Activated T-cell treated with anti-CD3 and anti-CD28 coated beads for 4 hours (primary cell): ENCODE measurements around the gene TGFBR2.

Source experiments
- DNase-seq: peaks from one replicate; pipeline ENCODE4 v3.0.0-alpha.2; 2020

The TGFBR2 gene

DNA sequence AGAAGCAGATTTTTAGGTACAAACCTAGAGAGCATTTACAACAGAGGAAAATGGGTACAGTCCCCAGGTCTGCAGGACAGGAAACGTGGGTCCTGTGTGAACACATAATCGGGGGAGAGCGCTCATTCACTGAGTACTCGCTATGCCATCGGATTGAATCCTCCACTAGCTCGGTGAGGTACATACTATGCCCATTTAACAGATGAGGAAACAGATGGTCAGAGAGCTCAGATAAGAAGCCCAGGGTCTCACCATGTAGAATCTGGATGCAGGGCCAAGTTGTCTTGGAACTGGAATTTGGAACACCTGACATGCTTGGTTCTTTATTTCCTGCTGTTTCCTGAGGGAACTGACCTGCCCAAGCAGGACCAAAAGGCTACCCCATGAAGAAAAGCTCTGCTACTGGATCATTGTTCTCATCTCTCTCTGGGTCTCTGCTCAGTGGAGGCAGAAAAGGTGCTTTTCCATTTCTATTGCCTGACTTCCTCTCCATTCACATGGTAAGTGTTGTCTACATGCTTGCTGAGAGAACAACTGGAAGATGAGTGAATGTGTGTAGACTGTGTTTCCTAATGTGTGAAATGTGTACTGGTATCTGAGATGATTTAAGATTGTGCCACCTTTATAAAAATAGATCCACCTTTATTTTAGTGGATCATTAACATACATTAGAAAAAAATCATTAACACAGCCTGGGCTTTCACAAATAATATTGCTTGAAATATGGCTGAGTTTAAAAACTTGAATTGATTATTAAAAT lies 89.1 kb downstream of the TGFBR2 start:
- DNase-seq, result no peak

DNA sequence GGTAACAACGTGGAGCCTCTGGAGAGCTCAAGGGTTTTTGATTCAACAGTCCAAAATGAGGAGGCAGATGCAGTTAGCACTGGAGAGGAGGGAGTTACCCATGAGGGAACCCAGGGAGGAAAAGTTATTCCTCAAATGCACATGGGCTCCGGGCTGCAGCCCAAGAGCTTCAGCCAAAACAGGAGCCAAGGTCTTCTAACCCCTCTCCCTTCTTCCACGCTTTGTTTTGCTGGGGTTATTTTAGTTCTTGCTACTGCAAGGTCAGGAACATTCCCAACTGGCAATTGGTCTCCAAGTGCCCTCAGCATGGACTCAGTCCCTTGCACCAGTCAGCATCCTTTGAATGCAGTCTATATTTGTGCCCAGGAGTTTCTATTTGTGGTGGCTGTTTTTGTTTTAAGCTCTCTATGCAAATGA lies 90.0 kb downstream of the TGFBR2 start:
- no peak for DNase-seq

DNA sequence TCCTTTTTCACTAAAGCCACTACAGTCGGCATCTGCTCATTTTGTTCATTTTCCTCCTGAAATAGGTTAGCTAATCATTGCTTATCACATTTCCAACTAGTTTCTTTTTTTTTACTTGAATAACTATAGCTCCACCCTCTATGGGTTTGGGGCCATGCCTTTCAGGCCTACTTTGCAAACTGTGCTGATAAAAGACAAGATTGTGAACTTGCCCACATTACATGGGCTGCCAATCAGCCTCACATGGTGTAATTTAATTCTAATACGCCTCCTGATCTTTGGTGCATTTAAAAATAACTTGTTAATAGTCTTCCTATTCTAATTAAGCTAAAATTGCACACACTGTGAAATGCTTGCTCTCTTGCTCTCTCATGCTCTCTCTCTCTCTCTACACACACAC lies 90.5 kb downstream of the TGFBR2 start:
- no peak for DNase-seq

DNA sequence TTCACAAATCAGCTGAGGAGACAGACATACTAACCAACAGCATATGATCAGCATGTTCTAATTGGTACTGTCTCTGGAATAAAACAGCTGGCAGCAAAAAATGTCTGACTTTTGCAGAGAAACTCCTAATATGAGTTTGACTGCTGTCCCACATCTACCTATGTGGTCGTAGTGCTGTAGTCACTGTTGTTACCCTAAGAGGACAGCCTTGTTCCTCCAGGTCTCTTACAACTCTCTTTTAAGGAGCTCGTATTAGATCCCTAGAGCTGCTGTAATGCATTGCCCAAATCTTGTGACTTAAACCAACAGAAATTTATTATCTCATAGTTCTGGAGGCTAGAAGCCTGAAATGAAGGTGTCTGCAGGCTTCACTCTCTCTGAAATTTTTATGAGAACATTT lies 92.1 kb downstream of the TGFBR2 start:
- DNase-seq, result no peak

DNA sequence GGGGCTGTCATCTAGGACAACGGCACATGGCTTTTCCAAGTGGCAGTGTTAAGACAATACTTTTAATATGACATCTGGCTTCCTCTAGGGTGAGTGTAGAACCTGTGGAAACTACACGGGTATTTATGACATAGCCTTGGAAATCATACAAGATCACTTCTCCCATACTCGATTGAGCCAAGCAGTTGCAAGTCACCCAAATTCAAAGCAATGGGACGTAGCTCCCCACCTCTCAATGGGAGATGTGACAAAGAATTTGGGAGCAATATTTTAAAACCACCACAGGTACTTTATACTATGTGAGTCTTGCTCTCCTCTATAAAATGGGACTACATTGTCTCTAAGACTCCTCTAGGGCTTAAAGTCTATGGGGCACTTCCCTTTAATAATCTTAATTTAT lies 93.5 kb downstream of the TGFBR2 start:
- no peak for DNase-seq

DNA sequence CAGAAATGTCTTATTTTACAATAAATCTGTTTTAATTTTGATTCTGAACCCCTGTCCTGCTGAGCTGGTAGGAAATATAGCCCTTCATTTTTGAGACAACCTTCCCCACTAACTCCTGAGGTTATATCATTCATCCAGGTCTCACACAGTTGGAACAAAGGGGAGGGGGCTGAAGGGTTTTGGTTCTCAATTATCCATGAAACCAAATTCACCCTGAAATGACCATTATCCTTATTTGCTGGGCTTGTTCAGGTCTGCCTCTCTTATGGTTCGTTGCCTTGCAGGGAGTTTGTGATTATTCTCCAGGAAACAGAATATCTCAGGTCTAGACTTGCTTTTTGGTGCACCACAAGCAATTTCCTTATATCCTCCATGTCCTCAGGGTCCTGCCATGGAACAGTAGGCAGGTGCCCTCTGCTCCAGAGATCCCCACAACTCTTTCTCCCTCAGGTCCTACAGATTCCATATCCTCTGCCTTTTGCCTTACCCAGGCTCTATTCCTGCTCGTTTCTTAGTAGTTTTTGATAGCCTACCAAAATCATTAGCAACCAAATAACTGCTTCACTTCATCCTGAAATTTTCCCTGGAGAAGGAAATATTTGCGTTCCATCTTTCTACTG lies 94.4 kb downstream of the TGFBR2 start:
- DNase-seq, result no peak

DNA sequence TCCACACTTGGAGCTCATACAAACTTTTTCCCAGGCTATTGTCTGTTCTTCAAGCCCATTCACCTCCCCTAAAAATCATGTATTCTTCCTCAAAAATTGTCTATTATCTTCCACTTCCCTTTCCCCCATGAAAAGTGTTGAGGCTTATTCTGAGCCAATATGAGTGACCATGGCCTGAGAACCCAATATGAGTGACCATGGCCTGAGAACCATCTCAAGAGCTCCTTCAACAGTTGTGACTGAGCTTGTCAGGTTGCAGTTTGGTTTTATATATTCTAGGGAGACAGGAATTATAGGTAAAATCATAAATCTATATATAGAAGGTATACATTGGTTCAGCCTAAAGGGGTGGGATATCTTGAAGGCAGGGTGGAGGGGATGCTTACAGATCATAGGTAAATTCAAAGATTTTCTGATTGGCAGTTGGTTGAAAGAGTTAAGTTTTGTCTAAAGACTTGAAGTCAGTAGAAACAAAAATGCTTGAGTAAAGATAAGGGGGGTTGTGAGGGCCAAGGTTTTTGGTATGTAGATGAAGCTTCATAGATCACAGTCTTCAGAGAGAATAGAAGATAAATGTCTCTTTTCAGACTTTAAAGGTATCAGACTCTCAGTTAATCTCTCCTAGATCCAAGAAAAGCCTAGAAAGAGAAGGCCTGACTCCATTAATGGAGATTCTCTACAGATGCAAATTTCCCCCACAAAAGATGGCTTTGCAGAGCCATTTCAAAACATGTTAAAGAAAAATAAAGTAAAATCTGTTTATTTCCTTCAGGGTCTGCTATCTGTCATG lies 95.8 kb downstream of the TGFBR2 start:
- no peak for DNase-seq

DNA sequence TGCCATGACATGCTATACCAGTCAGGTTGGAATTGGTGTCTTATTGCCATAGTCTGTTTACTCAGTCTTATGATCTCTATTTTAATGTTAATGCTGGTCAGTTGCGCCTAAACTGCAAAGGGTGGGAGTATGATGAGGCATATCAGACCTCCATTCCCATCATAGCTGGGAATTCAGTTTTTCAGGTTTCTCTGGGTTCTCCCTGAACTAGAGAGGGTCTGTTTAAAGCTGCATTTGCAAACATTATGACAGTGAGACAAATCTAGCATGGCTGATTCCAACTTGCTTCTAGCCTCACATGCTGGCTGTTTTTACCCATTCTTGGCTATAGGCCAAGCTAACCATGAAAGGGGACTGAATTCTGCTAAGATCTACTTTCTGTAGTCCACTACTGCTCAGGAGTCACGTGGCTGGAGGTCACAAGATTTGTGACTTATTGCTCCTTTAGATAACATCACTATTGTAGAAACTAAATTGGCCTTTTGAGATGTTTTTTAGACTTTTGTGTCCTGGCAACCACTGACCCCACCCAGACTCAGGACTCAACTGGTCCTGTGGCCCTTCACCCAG lies 96.5 kb downstream of the TGFBR2 start:
- no peak for DNase-seq

DNA sequence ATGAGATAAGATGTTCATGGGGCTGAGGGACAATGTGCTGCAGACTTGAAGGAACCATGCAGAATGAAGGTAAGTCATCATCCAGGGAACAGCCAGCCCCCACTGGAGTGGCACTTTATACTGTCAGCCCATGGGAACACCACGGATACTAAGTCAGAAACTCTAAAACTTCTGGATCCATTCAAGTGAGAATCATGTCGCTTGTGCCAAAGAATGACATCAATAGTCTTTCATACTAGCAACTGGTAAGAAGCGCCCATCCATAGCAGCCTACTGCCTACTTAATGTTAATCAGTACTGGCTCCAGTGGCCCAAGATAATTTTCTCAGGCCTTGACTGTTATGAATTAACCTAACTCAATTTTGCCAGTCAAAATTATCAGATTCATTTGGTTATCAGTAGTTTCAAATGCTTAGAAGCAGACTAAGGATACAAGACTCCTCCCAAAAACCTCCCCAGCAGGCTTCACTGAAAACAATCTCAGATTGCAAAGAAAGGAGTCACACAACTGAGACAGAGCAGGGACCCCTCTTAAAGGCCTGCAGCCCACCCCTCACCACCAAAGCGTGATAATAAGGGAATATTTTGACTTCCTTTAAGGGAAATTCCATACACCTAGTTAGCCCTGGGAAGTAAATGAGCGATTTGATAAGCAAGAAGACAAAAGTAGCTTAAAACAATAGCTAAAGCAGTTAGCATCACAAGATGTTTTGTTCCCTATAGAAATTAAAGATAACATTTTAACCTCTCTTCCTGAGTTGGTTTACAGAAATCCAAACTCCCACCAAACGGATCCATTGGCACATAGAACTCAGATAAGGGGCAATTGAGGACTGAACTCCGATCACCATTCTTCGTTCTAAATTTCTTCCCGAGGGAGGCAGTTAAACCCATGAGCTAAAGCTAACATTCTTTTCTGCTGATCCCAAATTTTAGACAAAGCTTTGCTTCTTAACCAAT lies 98.8 kb downstream of the TGFBR2 start:
- no peak for DNase-seq

DNA sequence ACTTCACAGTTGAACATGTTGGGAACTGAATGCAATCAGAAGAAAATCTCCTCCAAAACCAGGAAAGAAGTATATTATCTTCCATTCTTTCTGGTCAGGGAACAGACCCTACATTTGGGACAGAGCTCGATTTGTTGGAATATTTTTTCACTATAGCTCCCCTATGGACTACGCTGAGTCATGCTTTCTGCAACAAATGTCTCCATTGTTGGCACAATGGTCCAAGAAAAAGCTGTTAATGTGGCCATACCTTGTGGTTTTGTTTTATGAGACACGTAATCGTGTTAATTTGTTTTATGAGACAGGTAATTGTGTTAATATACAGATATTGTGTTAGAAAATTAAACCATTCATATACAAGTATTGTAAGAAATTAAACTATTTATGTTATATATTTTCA lies 101.4 kb downstream of the TGFBR2 start:
- DNase-seq, result no peak

DNA sequence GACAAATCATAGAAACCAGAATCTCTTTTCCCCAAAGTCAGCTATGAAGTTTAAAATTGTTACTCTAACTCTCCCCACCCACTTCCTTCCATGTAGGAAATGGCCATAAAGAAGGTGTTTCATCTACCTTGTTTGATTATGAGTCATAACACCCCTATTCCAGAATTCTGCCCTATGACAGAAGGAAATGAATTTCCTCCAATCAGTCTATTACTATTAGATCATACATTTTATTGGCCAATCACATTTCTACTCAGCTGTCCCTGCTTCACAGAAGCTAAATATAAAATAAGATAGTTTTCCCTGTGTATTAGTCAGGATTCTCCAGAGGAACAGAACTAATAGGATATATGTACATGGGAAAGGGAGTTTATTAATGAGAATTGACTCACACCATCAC lies 102.1 kb downstream of the TGFBR2 start:
- DNase-seq, result no peak

DNA sequence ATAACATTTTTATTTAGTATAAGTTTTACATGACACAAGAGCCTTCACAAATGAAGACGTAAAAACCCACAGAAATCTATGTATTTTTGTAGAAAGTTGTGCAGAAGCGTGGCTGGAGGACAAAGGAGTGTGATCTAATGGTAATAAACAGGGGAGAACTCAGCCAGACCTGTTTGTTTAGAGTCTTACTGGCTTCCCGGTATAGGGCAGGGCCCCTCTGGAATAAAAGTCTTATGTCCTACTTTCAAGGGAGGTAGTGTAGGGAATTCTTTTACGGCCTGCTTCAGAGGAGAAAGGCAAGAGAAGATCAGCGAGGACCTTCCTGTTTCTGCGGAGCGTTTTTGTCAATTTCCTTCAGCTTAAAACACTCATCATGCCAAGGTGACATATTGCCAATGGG lies 103.6 kb downstream of the TGFBR2 start:
- DNase-seq, result no peak

DNA sequence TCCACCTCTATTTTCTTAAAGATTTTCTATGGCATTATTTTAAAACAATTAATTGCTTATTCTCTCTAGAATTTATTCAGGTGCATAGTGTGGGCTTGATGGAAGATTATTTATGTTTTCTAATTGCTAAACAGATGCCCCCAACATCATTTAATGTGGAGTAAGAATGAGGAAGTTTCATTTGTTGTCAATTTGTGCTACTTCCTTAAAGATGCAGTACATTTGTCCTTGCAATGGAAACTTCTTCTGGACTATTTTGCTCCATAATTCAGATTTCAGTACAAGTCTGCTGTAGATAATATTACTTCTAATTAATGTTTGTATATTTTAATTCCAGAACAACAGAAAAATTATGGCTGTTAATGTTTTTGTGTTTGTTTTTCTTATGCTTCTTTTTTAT lies 104.8 kb downstream of the TGFBR2 start:
- no peak for DNase-seq

DNA sequence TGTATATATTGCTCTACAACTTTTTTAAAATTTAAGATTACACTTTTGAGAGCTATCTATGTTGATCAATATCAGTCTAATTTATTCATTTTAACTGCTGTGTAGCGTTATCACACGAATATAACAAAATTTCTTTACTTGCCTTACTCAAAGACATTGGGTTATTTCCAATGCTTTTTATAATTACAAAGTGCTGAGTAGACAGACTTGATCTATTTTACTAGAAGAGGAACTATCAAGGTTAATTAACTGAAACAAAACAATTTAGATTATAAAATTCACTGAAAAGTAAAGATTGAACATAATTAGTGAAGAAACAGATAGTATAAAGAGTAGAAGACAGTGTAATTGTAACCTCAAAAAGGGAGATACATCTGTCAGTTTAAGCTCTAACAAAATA lies 105.5 kb downstream of the TGFBR2 start:
- no peak for DNase-seq

DNA sequence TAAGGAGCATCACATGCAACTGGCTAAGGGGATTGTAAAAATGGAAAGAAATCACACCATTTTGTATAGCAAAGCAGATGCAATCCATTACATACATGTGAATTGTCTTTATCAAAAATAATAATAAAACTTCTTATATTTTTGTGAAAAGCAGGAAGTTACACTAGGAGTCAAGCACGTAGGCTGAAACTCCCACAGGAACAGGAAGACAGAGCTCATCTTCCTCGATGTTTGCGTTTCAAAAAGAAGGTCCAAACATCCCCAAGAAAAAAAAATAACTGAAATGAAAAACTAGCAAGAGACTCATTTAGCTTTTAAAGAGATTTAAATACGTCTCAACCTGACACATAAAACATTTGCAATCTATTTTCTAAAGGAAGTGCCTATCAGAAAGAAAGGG lies 106.6 kb downstream of the TGFBR2 start:
- DNase-seq, result no peak

DNA sequence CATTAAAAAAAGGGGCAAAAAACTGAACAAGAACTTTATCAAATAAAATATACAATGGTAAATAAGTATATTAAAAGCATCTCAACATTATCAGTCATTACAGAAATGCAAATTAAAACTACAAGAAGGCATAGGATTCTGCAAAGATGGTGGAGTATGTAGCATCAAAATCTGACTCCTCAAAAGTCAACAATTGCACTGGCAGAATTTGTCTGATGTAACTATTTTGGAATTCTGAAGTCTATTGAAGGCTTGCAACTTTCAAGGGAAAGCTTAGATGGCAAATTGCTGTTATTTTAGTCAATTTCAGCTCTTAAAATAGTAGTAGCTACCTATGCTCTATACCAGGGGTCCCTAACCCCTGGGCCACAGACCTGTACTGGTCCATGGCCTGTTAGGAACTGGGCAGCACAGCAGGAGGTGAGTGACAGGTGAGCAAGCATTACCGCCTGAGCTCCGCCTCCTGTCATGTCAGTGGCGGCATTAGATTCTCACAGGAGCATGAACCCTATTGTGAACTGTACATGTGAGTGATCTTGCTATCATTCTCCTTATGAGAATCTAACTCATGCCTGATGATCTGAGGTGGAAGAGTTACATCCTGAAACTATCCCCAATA lies 107.6 kb downstream of the TGFBR2 start:
- no peak for DNase-seq

DNA sequence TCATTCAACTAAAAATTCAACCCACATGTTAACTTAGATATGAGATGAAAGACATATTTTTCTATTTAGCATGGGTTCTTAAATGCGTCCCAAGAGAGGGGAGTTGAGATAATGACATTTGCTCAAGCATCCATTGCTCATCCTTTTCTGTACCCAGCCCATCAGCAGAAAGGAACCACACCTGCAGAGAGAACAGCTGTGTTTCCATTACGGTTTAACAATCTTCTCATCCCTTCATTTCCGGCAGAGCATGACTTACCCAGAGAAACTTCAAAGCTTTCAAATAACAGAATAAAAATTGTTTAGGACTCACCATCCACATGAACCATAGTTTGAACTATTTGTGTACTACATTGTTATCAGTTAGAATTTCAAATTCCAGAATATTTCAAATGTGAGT lies 113.1 kb downstream of the TGFBR2 start:
- DNase-seq, result no peak

DNA sequence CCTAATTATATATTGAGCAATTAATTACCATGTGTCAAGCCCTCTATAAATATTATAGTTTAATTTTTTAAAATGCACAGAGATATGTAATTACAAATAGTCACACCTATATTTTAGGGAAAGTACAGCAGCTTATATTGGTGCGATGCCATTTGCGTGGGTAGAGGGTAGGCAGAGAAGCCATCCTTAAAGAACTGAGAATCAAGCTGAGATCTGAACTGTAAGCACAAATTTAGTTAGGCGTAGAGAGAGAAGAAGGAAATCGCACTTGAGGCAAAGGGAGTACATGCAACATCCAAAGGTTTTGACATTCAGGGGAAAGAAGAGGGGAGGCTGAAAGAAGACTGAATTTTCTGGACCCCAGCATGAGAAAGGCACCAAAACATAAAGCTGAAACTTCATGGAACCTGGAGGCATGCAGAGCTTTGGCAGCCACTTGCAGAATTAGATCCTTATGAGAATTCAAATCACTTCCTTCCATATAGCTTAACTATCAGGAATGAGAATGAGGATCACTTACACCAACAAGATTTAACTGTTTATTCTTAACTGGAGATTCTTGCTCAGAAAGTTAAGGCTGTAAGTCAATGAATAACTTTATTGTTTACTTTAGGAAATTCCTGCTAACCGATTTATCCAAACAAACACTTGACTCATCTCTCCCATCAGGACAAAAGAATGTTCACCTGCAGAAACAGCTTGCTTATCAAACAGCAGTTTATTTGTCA lies 114.3 kb downstream of the TGFBR2 start:
- no peak for DNase-seq

DNA sequence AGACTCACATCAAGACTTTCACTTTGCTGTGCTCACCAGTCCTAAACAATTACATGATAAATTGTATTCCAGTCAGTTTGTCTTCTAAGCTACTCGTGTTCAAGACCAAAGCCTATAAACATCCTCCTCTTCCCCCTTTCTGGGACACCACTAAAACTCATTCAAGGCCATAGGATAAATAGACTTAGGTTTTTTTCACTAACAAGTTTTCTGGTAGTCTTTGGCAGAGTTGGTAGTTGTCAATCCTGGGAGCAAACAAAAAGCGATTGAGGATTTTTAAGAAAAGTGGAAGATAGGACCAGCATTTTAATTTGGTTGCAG lies 114.9 kb downstream of the TGFBR2 start:
- no peak for DNase-seq

DNA sequence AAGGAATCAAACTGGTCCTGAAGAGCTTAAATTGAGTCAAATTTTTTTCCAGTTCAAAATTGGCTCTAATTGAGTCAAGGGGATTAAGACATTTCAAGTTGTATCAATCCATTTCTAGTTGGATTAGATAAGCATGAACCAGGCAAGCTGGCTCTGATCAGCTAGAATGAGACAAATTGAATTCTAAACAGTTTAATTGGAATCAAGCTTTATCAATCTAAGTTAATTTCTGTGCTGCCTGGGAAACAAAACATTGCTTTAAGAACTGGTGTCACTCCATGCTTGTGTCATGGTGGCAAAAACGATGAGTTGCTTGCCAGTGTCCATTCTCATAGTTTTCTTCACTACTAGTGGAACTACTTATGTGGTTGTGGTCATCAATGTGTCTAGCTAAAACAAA lies 116.8 kb downstream of the TGFBR2 start:
- no peak for DNase-seq

DNA sequence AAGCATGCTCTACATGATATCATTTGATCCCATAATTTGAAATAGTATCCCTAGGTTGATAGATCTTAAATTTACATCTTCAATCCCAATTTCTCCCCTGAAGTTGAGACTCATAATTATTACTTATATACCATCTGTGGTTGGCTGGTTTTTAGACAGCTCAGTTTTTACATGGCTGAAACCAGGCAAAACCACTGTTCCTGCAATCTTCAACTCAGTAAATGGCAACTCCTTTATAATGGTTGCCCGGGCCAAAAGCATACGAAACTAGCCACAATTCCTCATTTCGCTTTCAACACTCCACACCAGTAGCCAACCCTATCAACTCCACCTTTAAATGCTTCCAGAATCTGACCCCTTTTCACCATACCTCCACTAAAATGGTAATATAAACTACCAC lies 118.5 kb downstream of the TGFBR2 start:
- no peak for DNase-seq

DNA sequence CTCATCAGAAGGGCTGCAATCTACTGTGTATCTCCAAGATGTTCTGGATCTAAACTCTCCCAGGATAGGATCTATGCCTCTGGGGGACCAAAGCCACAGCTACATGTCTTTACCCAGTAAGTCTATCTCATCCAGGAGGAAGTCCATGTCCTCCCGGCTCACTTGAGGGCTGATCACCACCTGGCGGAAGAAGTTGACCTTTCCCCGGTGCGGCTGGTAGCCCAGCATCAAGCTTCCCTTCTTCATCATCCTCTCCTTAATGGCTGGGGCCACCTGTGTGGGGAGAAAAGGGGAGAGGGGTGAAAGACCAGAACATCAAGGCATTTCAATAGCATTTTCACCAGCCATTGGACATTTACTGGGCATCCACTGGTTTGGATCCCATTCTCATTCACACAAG lies 121.7 kb downstream of the TGFBR2 start:
- DNase-seq, result no peak
